Amygdala (tissue), 56 donors: ENCODE measurements around the gene SETDB1.
A peak's percentile ranks its signal among the peaks of the same experiment; 100 is the strongest.

ENCODE experiments used
- DNase-seq, 56 donors: peaks; one replicate each; lab custom pipeline; 2025; lab: John Stamatoyannopoulos, UW

Gene SETDB1

DNA sequence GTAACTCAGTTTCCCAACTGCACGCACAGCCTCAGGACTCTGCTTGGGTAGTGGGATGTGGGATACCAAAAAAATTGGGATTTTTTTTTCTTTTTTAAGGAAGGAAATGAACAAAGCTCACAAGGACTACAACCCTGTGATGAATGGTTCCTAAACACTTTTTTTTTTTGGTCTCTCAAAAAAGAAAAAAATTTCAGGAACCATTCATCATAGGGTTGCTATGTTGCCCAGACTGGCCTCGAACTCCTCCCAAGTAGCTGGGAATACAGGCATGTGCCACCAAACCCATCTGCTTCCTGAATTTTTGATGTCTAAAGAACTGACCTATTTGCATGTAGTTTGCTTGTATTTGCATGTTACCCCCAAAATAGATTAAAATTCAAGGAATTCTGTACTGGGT is 73.8 kb downstream of the SETDB1 start:
- DNase-seq = no peak

DNA sequence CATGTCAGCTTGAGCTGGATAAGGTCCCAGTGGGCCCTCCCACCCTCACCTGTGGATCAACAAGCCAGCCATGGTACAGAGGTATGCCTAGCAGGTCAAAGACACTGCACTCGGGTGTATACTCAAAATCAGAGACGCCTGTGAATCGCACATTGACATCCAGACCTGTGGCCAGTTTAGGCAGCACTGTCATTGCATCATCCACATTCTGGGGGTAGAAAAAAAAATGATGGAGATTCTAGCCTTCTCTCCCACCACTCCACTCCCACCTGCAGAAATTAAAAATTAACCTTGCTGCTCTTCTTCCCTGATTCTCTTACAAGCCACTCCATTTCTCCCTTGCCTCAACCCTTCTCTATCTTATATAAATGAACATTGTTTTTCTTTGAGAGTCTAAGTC is 74.2 kb downstream of the SETDB1 start:
- no peak for DNase-seq

DNA sequence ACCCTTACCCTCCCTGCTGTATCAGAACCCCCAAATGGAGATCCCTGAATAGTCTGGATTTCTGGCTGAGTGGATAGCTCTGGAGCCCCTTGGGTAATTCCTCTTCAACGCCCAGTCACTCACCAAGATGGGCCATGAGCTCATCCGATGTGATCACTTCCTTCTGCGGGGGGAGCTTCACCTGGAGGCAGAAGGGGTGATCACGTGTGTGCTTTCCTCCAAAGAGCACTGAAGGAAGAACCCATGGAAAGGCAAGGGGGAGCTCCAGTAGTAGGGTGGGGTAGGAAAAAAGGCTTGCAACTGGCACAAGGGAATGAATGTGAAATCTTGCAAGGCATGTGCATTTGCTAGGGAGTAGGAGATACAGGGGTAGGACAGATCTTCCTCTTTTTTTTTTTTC is 75.4 kb downstream of the SETDB1 start:
- no peak for DNase-seq

- no peak for DNase-seq
Observed at GRCh38 chr1:151002051-151002450, 75.9 kb downstream of the SETDB1 start.

DNA sequence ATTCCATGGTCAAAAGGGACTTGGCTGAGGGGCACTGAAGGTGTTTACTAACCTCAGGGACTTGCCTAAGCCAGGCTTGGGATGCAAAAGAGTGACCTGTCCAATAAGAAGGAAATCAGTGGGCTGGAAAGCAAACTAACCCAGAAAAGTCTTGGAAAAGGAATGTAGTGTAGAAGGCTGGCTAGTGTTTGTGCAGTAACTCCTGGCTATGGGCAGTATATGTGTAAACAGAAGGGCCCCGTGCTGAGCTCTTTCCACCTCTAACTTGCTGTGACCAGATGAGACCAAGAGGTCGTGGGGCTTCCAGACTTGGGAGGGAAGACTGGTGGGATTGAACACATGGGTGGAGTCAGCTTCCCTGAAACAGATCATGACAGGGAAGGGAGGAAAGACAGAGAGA is 76.4 kb downstream of the SETDB1 start:
- no peak for DNase-seq

DNA sequence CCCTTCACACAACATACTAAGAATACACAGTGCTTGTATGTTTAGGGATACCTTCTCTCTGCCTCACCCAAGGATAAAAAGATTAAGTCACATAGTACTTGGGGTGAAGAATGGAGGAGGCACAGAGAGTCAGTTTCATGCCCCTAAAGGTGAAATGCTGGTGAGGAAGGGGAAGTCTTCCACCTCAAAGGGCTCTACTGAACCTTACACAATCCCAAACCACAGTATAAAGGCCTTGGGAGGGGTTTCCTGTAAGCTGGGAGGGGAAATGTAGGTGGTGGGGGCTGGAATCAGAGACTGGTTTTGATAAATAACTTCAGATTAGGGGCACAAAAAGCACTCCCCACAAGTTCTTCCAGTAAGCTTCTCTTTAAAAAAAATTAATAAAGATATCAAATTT is 77.0 kb downstream of the SETDB1 start:
- DNase-seq = no peak

DNA sequence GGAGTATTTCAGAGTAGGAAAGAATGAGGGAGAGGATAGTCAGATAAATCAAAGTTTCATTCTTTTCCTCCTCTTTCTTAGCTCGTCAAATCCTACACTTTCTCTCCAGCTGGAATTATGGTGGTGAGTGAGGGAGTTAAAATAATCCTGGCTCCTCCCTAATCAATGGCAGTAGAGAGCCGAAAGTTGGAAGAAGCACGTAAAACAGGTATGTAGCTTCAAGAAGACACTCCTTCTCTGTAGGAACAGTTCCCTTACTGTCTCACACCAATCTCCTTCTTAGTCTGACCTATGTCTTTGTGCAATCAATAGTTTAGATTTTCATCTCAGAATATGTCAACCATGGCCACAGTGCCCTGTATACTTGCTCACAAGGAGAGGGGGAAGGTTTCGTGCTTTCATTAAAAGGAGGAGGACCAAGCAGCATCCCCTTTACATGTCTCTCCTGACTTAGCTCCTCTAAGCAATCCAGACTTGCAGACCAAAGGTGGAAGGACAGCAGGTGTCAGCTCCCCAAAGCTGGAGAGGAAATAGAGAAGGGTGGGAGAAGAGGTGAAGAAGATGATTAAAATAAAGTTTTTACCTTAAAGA is 79.7 kb downstream of the SETDB1 start:
- DNase-seq = peak in 1 of 56 donors; percentile 29

DNA sequence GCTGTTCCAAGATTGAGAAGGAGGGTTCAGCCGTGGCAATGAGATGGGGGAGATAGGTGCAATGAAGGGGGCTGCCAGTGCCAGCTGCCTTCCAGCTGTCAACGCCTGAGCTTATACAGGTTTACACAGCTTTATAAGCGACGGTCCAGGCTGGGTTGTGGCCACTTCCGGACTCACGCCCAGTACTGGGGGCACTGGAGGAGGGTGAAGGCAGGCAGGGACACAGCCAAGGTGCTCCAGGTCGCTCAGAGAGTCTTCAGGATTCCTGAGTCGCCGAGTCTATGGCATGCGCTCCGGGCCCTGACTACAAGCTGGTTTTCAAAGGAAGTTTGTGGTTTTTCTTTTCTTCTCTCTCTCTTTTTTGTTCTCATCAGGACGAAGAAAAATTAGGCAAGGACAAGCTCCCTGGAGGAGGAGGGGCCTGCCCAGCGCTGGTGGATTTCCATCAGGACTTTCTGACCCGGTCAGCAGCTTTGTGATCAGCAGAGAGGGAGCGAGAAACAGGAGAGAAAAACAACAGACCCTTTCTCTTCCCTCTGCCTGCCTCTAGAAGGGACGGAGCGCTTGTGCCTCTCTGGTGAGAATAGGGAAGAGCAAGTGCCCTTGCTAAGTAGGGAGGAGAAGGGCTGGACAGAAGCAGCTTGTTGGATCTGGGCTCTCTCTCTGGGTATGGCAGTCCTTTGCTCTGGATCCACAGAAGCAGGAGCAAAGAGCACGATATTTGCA is 80.3 kb downstream of the SETDB1 start, which contains the start of gene MINDY1:
Gene MINDY1, minus strand, starts transcription at position 576 of the 726 bp plus-strand sequence. CDS start 4,285 bp downstream, outside the sequence.
- peak in 53 of 56 donors; percentile 17 to 91 (median 68) for DNase-seq

DNA sequence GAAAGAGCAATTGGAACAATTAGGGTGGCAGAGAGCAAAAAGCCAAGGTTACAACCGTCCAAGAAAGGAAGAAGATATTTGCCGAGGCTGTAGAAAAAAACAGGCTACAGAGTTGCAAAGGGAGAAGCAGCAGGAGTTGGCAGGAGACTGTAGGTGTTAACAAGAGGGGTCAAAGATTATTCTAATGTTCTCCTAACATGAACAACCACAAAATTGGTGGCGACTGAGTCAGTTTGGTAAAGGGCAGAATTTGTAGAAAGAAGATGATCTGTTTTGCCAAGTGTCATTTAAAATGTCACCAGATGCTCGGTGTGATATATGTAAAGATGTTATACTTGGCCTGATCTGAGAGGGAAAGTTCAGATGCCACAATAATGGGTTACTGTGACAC is 81.7 kb downstream of the SETDB1 start:
- no peak for DNase-seq

GRCh38 chr1:151008244-151009205 is 82.4 kb downstream of the SETDB1 start, which contains the start of gene PRUNE1:
PRUNE1 (plus strand) TSS chr1:151008449; CDS start chr1:151008633, 184 bp downstream.
- peak; percentile 46 to 97 (median 88) for DNase-seq

- no peak for DNase-seq
Observed at GRCh38 chr1:151009206-151009587, 83.0 kb downstream of the SETDB1 start.

DNA sequence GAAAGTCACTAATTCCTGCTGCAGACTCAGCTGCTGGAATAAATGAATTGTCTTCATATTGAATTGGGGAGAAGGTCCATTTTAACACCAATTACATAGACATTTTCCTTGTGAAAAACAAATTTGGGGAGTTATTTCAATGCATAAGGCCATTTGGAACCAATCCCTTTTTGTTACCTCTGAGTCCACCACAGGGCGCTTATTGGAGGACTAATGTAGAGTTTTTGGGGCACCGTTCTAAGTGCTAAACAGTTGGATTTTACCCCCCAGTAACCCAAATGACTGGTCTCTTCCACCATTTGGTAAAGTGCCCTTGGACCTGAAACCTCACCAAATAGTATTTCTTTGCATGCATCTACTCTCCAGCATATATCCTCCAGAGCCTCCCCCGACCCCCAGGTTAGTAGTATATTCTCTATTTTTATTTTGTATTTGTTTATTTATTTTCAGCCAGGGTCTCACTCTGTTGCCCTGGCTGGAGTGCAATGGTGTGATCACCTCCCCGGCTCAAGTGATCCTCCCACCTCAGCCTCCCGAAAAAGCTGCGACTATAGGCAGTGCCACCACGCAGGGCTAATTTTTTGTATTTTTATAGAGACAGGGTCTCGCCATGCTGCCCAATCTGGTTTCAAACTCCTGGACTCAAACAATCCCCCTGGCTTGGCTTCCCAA is 83.6 kb downstream of the SETDB1 start:
- no peak for DNase-seq

DNA sequence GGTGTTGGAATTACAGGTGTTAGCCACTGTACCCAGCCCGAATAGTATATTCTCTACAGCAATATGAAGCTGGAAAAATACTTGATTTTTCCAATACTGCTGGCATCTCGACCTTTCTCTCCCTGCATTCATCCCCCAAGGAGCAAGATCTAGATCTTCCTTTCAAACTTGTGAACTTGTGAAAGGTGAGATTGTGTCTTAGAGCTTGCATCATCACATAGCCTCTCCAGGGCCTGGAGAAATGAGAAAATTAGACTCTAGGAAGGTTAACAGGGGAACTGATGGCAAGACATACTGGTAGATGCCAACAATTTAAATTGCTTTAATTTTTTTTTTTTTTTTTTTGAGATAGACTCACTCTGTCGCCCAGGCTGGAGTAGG is 84.2 kb downstream of the SETDB1 start:
- DNase-seq = no peak

DNA sequence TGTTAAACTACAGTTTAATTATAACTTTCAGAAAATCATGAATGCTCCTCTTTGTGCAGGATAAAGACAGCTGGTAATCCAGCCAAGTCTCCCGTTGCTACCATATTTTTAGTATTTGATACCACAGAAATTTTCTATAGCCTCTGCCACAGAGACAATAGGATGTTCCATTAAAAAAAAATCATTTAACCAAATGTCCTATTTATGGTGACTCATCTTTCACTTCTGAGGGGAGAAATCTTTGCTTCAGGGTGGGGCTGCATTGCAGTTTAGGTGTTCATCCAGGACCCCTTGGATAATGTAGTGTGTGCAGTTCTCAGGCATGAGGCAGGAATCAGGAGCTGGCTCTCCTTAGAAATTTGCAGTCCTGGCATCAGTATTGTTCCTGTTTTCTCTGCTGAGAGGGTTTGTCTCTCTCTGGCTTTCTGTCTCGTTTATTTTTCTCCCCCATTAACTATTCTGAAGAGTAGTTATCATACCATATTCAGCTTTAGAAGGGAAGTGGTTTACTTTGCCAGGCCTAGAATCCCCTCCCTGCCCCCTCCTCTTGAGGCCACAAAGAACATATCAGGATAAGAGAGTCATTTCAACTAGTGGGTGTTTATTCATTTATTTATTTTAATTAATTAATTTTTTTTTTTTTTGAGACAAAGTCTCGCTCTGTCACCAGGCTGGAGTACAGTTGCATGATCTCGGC is 85.1 kb downstream of the SETDB1 start:
- no peak for DNase-seq

DNA sequence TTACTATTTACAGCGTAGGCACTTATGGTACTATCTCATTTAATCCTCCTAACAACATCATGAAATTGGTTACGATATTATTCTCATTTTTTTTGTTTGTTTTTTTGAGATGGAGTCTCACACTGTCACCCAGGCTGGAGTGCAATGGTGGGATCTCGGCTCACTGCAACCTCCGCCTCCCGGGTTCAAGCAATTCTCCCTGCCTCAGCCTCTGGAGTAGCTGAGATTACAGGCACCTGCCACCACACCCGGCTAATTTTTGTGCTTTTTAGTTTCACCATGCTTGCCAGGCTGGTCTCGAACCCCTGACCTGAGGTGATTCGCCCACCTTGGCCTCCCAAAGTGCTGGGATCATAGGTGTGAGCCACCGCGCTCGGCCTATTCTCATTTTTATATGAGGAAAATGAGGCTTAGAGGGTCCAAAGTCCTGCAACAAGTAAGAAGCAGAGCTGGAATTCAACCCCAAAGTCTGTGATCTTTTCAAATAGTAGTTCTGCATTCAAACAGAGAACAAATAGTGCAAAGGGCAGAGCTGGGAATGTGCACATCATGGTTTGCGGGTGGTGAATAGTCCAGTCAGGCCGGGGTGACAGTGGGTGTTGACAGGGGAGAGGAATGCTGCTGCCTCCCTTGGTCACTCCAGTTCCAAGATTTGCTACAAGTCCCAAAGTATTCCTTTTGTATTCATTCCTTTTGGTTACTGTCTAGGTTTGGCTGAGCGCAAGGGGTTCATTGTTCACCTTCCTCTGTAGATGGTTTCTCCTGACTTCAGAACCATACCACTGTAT is 86.7 kb downstream of the SETDB1 start:
- no peak for DNase-seq

GRCh38 chr1:151013518-151013917 is 87.4 kb downstream of the SETDB1 start:
- no peak for DNase-seq
